Measurements from ENCODE around the gene AK1. TPM values are rescaled to one million over a fixed set of nuclear protein-coding genes. Genes with fewer than 3 reads are reported as not detected.

Gene AK1
- polyA plus RNA-seq, 1 experiment = 102 TPM

GRCh38 chr9:127897193-127897692 lies 19.8 kb upstream of the AK1 start:
- TF ChIP-seq CTCF (IDR thresholded peaks at IDR 0.05; ENCODE audit: insufficient read depth, low read depth, low read length) = no peak
- ChIA-PET POLR2A (interaction anchor here (0.6 to 1.0 kb wide), 2 partner anchors 14 to 1599 kb away, joined by 3 to 7 read pairs; no protein-coding TSS in a partner anchor), CTCF (interaction anchor here (0.8 to 1.8 kb wide), 3 partner anchors 10 to 27 kb away, joined by 3 to 4 read pairs (median 4); no protein-coding TSS in a partner anchor)
- no peaks in the 10 kb centered on the region for H3K27me3 ChIP-seq (ENCODE audit: control insufficient read depth, insufficient read depth, low read length)
- peak overlapping the region; percentile 9; the same call in 1 of the 2 replicates for H3K4me3 ChIP-seq (ENCODE audit: low read depth, low read length)
- peaks cover 36% of the 10 kb centered on the region for H3K36me3 ChIP-seq (ENCODE audit: control insufficient read depth, insufficient read depth, low read length)
- DNase-seq (ENCODE audit: low read depth) = no peak

GRCh38 chr9:127896395-127897192 lies 19.1 kb upstream of the AK1 start:
- ChIA-PET POLR2A (interaction anchor here (1.0 kb wide), 1 partner anchor 14 kb away, joined by 3 read pairs; no protein-coding TSS in a partner anchor), CTCF (interaction anchor here (0.8 to 1.8 kb wide), 4 partner anchors 9 to 162 kb away, joined by 3 to 4 read pairs (median 4); partner anchors contain the start of gene TOR2A)
- TF ChIP-seq CTCF (IDR thresholded peaks at IDR 0.05; ENCODE audit: insufficient read depth, low read depth, low read length) = no peak
- Histone ChIP-seq H3K36me3 (ENCODE audit: control insufficient read depth, insufficient read depth, low read length) (peaks cover 36% of the 10 kb centered on the region), H3K27me3 (ENCODE audit: control insufficient read depth, insufficient read depth, low read length) (no peaks in the 10 kb centered on the region), H3K4me3 (ENCODE audit: low read depth, low read length) (no peak overlapping the region)
- no peak for DNase-seq (ENCODE audit: low read depth)

- ChIA-PET POLR2A (no interaction called here), CTCF (interaction anchor here (1.3 to 1.7 kb wide), 2 partner anchors 14 to 161 kb away, joined by 3 to 4 read pairs; partner anchors contain the start of gene TOR2A)
- no peak overlapping the region for H3K4me3 ChIP-seq (ENCODE audit: low read depth, low read length)
- peaks cover 40% of the 10 kb centered on the region for H3K36me3 ChIP-seq (ENCODE audit: control insufficient read depth, insufficient read depth, low read length)
- no peak for DNase-seq (ENCODE audit: low read depth)
- no peak for TF ChIP-seq CTCF (IDR thresholded peaks at IDR 0.05; ENCODE audit: insufficient read depth, low read depth, low read length)
- no peaks in the 10 kb centered on the region for H3K27me3 ChIP-seq (ENCODE audit: control insufficient read depth, insufficient read depth, low read length)
Measured at GRCh38 chr9:127895811-127896210, 18.3 kb upstream of the AK1 start.

- no peak for DNase-seq (ENCODE audit: low read depth)
- no peak for TF ChIP-seq CTCF (IDR thresholded peaks at IDR 0.05; ENCODE audit: insufficient read depth, low read depth, low read length)
- no peaks in the 10 kb centered on the region for H3K27me3 ChIP-seq (ENCODE audit: control insufficient read depth, insufficient read depth, low read length)
- ChIA-PET CTCF (interaction anchor here (1.0 kb wide), 1 partner anchor 23 kb away, joined by 4 read pairs; no protein-coding TSS in a partner anchor), POLR2A (no interaction called here)
- no peak overlapping the region for H3K4me3 ChIP-seq (ENCODE audit: low read depth, low read length)
- peaks cover 49% of the 10 kb centered on the region for H3K36me3 ChIP-seq (ENCODE audit: control insufficient read depth, insufficient read depth, low read length)
Measured at GRCh38 chr9:127893392-127893791, 15.9 kb upstream of the AK1 start.

GRCh38 chr9:127892831-127893230 lies 15.4 kb upstream of the AK1 start:
- H3K4me3 ChIP-seq (ENCODE audit: low read depth, low read length) = no peak overlapping the region
- ChIA-PET CTCF (interaction anchor here (1.0 kb wide), 1 partner anchor 23 kb away, joined by 4 read pairs; no protein-coding TSS in a partner anchor), POLR2A (interaction anchor here (0.6 kb wide), 1 partner anchor 11 kb away, joined by 3 read pairs; no protein-coding TSS in a partner anchor)
- DNase-seq (ENCODE audit: low read depth) = no peak
- TF ChIP-seq CTCF (IDR thresholded peaks at IDR 0.05; ENCODE audit: insufficient read depth, low read depth, low read length) = no peak
- H3K36me3 ChIP-seq (ENCODE audit: control insufficient read depth, insufficient read depth, low read length) = peaks cover 51% of the 10 kb centered on the region
- H3K27me3 ChIP-seq (ENCODE audit: control insufficient read depth, insufficient read depth, low read length) = no peaks in the 10 kb centered on the region

All from BJ (cell line).